Activated CD4-positive, alpha-beta T cell treated with anti-CD3 and anti-CD28 coated beads, Interleukin-2, amount 10 ng/mL, durations not matched to agents 24 days and 14 days (primary cell): ENCODE data around the gene NELL1. TPM values are rescaled to one million over a fixed set of nuclear protein-coding genes. Genes with fewer than 3 reads are reported as not detected.

Experiments
- DNase-seq: peaks from one replicate; pipeline ENCODE4 v3.0.0; 2022
- H3K27ac Mint-ChIP-seq: one replicate; pipeline ENCODE4 v1.8.0; 2022; ENCODE audit warnings: mild to moderate bottlenecking, mixed read lengths
- H3K27me3 Mint-ChIP-seq: one replicate; pipeline ENCODE4 v1.8.0; 2022; ENCODE audit warnings: mixed read lengths
- H3K36me3 Mint-ChIP-seq: one replicate; pipeline ENCODE4 v1.8.0; 2022; ENCODE audit warnings: low read depth, mild to moderate bottlenecking, mixed read lengths
- H3K4me1 Mint-ChIP-seq: one replicate; pipeline ENCODE4 v1.8.0; 2021; ENCODE audit warnings: mixed read lengths
- H3K4me3 Mint-ChIP-seq: one replicate; pipeline ENCODE4 v1.8.0; 2022; ENCODE audit warnings: mild to moderate bottlenecking, moderate library complexity, mixed read lengths
- H3K9me3 Mint-ChIP-seq: one replicate; pipeline ENCODE4 v1.8.0; 2021; ENCODE audit warnings: mixed read lengths
- intact Hi-C: fragments of 100-400 bp; cut with micrococcal nuclease; formaldehyde crosslinking; loops from one replicate; pipeline ENCODE4 v1.15.1; 2023
- total RNA-seq: library from RNA; stranded (reverse); gene quantifications from 2 replicates; pipeline ENCODE4 v1.2.3, GENCODE V29; 2022

Gene NELL1
- not detected in 2 replicates for total RNA-seq

- no peak for DNase-seq
- Mint-ChIP-seq H3K9me3 (no peaks in the 10 kb centered on the region), H3K27me3 (peaks cover 66% of the 10 kb centered on the region), H3K36me3 (no peaks in the 10 kb centered on the region), H3K4me1 (no peaks in the 10 kb centered on the region), H3K27ac (no peak within 1 kb of the TSS), H3K4me3 (no peak within 1 kb of the TSS)
- intact Hi-C loops: no loop called here
Observed at GRCh38 chr11:20668844-20669819, at the start of gene NELL1. TSS of gene NELL1 (plus strand) at chr11:20669586.

GRCh38 chr11:20620988-20621387, 48.4 kb upstream of the NELL1 start:
- no peaks in the 10 kb centered on the region for H3K36me3 Mint-ChIP-seq
- DNase-seq: no peak
- H3K27ac Mint-ChIP-seq: no peak overlapping the region
- no peaks in the 10 kb centered on the region for H3K9me3 Mint-ChIP-seq
- H3K27me3 Mint-ChIP-seq: peaks cover 4% of the 10 kb centered on the region
- H3K4me3 Mint-ChIP-seq: no peak overlapping the region
- intact Hi-C loops: no loop called here
- no peaks in the 10 kb centered on the region for H3K4me1 Mint-ChIP-seq

GRCh38 chr11:20621679-20622078, 47.7 kb upstream of the NELL1 start:
- H3K4me3 Mint-ChIP-seq: no peak overlapping the region
- no peaks in the 10 kb centered on the region for H3K36me3 Mint-ChIP-seq
- no peak overlapping the region for H3K27ac Mint-ChIP-seq
- H3K27me3 Mint-ChIP-seq: peaks cover 4% of the 10 kb centered on the region
- H3K9me3 Mint-ChIP-seq: no peaks in the 10 kb centered on the region
- no peaks in the 10 kb centered on the region for H3K4me1 Mint-ChIP-seq
- intact Hi-C loops: no loop called here
- DNase-seq: no peak

- peaks cover 3% of the 10 kb centered on the region for H3K27me3 Mint-ChIP-seq
- H3K4me3 Mint-ChIP-seq: no peak overlapping the region
- H3K4me1 Mint-ChIP-seq: no peaks in the 10 kb centered on the region
- no peak for DNase-seq
- no peaks in the 10 kb centered on the region for H3K36me3 Mint-ChIP-seq
- no peak overlapping the region for H3K27ac Mint-ChIP-seq
- intact Hi-C loops: no loop called here
- H3K9me3 Mint-ChIP-seq: no peaks in the 10 kb centered on the region
Observed at GRCh38 chr11:20623252-20623651, 46.1 kb upstream of the NELL1 start.

GRCh38 chr11:20626279-20626678, 43.1 kb upstream of the NELL1 start:
- DNase-seq: no peak
- H3K9me3 Mint-ChIP-seq: no peaks in the 10 kb centered on the region
- H3K4me3 Mint-ChIP-seq: no peak overlapping the region
- H3K27ac Mint-ChIP-seq: no peak overlapping the region
- H3K4me1 Mint-ChIP-seq: no peaks in the 10 kb centered on the region
- H3K36me3 Mint-ChIP-seq: no peaks in the 10 kb centered on the region
- intact Hi-C loops: no loop called here
- peaks cover 3% of the 10 kb centered on the region for H3K27me3 Mint-ChIP-seq

GRCh38 chr11:20627026-20627425, 42.4 kb upstream of the NELL1 start:
- Mint-ChIP-seq H3K36me3 (no peaks in the 10 kb centered on the region), H3K27ac (no peak overlapping the region), H3K4me1 (no peaks in the 10 kb centered on the region), H3K4me3 (no peak overlapping the region), H3K27me3 (peaks cover 3% of the 10 kb centered on the region), H3K9me3 (no peaks in the 10 kb centered on the region)
- DNase-seq: no peak
- intact Hi-C loops: no loop called here

- Mint-ChIP-seq H3K27ac (no peak overlapping the region), H3K4me1 (no peaks in the 10 kb centered on the region), H3K36me3 (no peaks in the 10 kb centered on the region), H3K27me3 (peaks cover 3% of the 10 kb centered on the region), H3K9me3 (no peaks in the 10 kb centered on the region), H3K4me3 (no peak overlapping the region)
- no peak for DNase-seq
- intact Hi-C loops: no loop called here
Observed at GRCh38 chr11:20627701-20628100, 41.7 kb upstream of the NELL1 start.

GRCh38 chr11:20631519-20632168, 37.7 kb upstream of the NELL1 start:
- Mint-ChIP-seq H3K36me3 (no peaks in the 10 kb centered on the region), H3K4me1 (no peaks in the 10 kb centered on the region), H3K27ac (no peak overlapping the region), H3K9me3 (no peaks in the 10 kb centered on the region), H3K4me3 (no peak overlapping the region), H3K27me3 (no peaks in the 10 kb centered on the region)
- DNase-seq: no peak
- intact Hi-C loops: no loop called here

GRCh38 chr11:20632169-20632532, 37.2 kb upstream of the NELL1 start:
- Mint-ChIP-seq H3K9me3 (no peaks in the 10 kb centered on the region), H3K36me3 (no peaks in the 10 kb centered on the region), H3K4me3 (no peak overlapping the region), H3K27me3 (no peaks in the 10 kb centered on the region), H3K27ac (no peak overlapping the region), H3K4me1 (no peaks in the 10 kb centered on the region)
- intact Hi-C loops: no loop called here
- DNase-seq: no peak

- H3K36me3 Mint-ChIP-seq: no peaks in the 10 kb centered on the region
- no peaks in the 10 kb centered on the region for H3K9me3 Mint-ChIP-seq
- no peak overlapping the region for H3K27ac Mint-ChIP-seq
- no peak overlapping the region for H3K4me3 Mint-ChIP-seq
- intact Hi-C loops: no loop called here
- no peak for DNase-seq
- H3K27me3 Mint-ChIP-seq: peaks cover 3% of the 10 kb centered on the region
- no peaks in the 10 kb centered on the region for H3K4me1 Mint-ChIP-seq
Observed at GRCh38 chr11:20634044-20634443, 35.3 kb upstream of the NELL1 start.

- H3K27me3 Mint-ChIP-seq: peaks cover 3% of the 10 kb centered on the region
- H3K36me3 Mint-ChIP-seq: no peaks in the 10 kb centered on the region
- no peak overlapping the region for H3K27ac Mint-ChIP-seq
- H3K4me1 Mint-ChIP-seq: no peaks in the 10 kb centered on the region
- no peak for DNase-seq
- no peak overlapping the region for H3K4me3 Mint-ChIP-seq
- H3K9me3 Mint-ChIP-seq: no peaks in the 10 kb centered on the region
- intact Hi-C loops: no loop called here
Observed at GRCh38 chr11:20634781-20635180, 34.6 kb upstream of the NELL1 start.

- Mint-ChIP-seq H3K27me3 (peaks cover 6% of the 10 kb centered on the region), H3K36me3 (no peaks in the 10 kb centered on the region), H3K27ac (no peak overlapping the region), H3K9me3 (no peaks in the 10 kb centered on the region), H3K4me1 (no peaks in the 10 kb centered on the region), H3K4me3 (no peak overlapping the region)
- intact Hi-C loops: no loop called here
- no peak for DNase-seq
Observed at GRCh38 chr11:20638074-20638473, 31.3 kb upstream of the NELL1 start.

- Mint-ChIP-seq H3K27ac (no peak overlapping the region), H3K9me3 (no peaks in the 10 kb centered on the region), H3K4me3 (no peak overlapping the region), H3K27me3 (peaks cover 6% of the 10 kb centered on the region), H3K36me3 (no peaks in the 10 kb centered on the region), H3K4me1 (no peaks in the 10 kb centered on the region)
- no peak for DNase-seq
- intact Hi-C loops: no loop called here
Observed at GRCh38 chr11:20639688-20640087, 29.7 kb upstream of the NELL1 start.

GRCh38 chr11:20640401-20640800, 29.0 kb upstream of the NELL1 start:
- no peaks in the 10 kb centered on the region for H3K4me1 Mint-ChIP-seq
- intact Hi-C loops: no loop called here
- no peak overlapping the region for H3K4me3 Mint-ChIP-seq
- no peaks in the 10 kb centered on the region for H3K9me3 Mint-ChIP-seq
- no peak overlapping the region for H3K27ac Mint-ChIP-seq
- H3K36me3 Mint-ChIP-seq: no peaks in the 10 kb centered on the region
- DNase-seq: no peak
- peaks cover 6% of the 10 kb centered on the region for H3K27me3 Mint-ChIP-seq
